ENCODE results near the gene METRN. TPM values are rescaled to one million over a fixed set of nuclear protein-coding genes. Genes with fewer than 3 reads are reported as not detected.
"Not testable (repeated sequence)": the region's sequence is repeated elsewhere in the genome, so short reads cannot be mapped to it uniquely, and the experiment has no call there.

The METRN gene
- total and polyA plus RNA-seq, 12 donors, result 51.4 to 103 (median 60.5) TPM

GRCh38 chr16:711548-712320 lies 3.2 kb upstream of the METRN start:
- WGBS, 2 donors, result 14% methylated on average over 23 to 25 of the region's 25 CpGs
- Histone ChIP-seq H3K27me3 (peaks cover 5 to 71% (median 47%) of the 10 kb centered on the region in 7 donors), H3K4me1 (peaks cover 17 to 35% (median 26%) of the 10 kb centered on the region in 9 donors)

DNA sequence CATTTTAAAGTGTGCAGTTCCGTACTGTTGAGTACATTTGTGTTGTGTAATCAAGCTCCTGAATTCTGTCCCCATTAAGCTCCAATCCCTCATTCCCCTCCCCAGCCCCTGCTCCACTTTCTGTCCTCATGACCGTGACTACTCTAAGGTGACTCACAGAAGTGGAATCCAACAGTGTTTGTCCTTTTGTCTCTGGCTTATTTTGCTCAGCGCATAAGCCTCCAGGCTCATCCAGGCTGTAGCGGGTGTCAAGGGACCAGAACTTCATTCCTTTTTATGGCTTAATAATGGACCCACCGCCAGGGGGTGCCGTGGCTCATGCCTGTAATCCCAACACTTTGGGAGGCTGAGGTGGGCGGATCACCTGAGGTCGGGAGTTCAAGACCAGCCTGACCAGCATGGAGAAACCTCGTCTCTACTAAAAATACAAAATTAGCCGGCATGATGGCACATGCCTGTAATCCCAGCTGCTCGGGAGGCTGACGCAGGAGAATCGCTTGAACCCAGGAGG lies 2.1 kb upstream of the METRN start:
- Histone ChIP-seq H3K4me1 (peaks cover 17 to 38% (median 26%) of the 10 kb centered on the region in 9 donors), H3K27me3 (peaks cover 0 to 65% (median 38%) of the 10 kb centered on the region in 7 donors)
- intact Hi-C loops (cut with DNase I), result loop anchor here in 9 of 10 donors (2.0 to 10.0 kb wide), 7 partner anchors 28 to 385 kb away; partner anchors contain the start of genes CHTF18 (in 3 of the 9), RPUSD1 (in 3 of the 9), C1QTNF8 (in 1 of the 9) and CIAO3 (in 1 of the 9)
- ATAC-seq, H3K36me3 ChIP-seq, H3K27ac ChIP-seq, H3K9me3 ChIP-seq, H3K4me3 ChIP-seq, DNase-seq: not testable (repeated sequence)
- TF ChIP-seq CTCF (IDR thresholded peaks at IDR 0.05), result peak in 6 of 9 donors; percentile 19 to 45 (median 32)
- WGBS, 2 donors, result 51 to 58% methylated on average over 13 of the region's 13 CpGs

More at GRCh38 chr16:711548-712320, 3.2 kb upstream of the METRN start:
- no peak overlapping the region for H3K27ac ChIP-seq
- H3K4me3 ChIP-seq, result no peak overlapping the region
- no peaks in the 10 kb centered on the region for H3K36me3 ChIP-seq
- intact Hi-C loops (cut with DNase I), result loop anchor here (1.0 to 10.0 kb wide), 10 partner anchors 29 to 386 kb away; partner anchors contain the start of genes CHTF18 (in 3 of the 10), RPUSD1 (in 3 of the 10), C1QTNF8 (in 1 of the 10) and CIAO3 (in 1 of the 10)
- ATAC-seq (peak; percentile 51 to 80 (median 66)), DNase-seq (peak; percentile 72 to 88)
- peak; percentile 91 to 98 (median 96) for TF ChIP-seq CTCF (IDR thresholded peaks at IDR 0.05)
- no peaks in the 10 kb centered on the region for H3K9me3 ChIP-seq

DNA sequence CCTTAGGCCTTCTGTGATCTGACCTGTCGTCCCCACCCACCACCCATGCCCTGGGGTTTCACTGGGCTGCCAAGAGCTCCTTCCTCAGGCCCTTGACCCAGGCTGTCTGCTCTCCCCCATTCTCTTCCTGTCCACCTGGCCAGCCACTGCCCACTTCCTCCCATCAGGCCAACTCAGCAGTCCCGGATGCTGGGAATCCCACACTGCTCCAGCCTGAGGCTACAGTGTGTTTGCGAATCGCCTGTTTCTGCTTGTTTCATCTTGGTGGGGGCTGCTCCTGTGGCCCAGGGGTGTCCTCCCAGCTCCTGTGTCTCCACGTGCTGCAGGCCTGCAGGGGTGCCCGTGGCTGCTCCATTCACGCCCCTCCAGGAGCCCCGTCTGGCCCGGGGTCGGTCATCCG lies 839 bp upstream of the METRN start:
- H3K27ac ChIP-seq, result no peak overlapping the region
- no peak for TF ChIP-seq CTCF (IDR thresholded peaks at IDR 0.05)
- peaks cover 17 to 44% (median 28%) of the 10 kb centered on the region in 9 donors for H3K4me1 ChIP-seq
- peak in 1 of 8 donors; percentile 0 for ATAC-seq
- H3K36me3 ChIP-seq, result no peaks in the 10 kb centered on the region
- WGBS, 2 donors, result 69 to 72% methylated on average over 11 of the region's 11 CpGs
- H3K9me3 ChIP-seq, result no peaks in the 10 kb centered on the region
- H3K4me3 ChIP-seq, result peak overlapping the region in 4 of 10 donors; percentile 45 to 80 (median 50)
- H3K27me3 ChIP-seq, result peaks cover 0 to 53% (median 25%) of the 10 kb centered on the region in 7 donors
- no peak for DNase-seq
- intact Hi-C loops (cut with DNase I), result loop anchor here in 9 of 10 donors (2.0 to 10.0 kb wide), 7 partner anchors 68 to 383 kb away; partner anchors contain the start of genes CHTF18 (in 4 of the 9), RPUSD1 (in 4 of the 9) and C1QTNF8 (in 1 of the 9)
